ENCODE measurements around the gene AJUBA. TPM values are rescaled to one million over a fixed set of nuclear protein-coding genes. Genes with fewer than 3 reads are reported as not detected.
"Not testable (repeated sequence)": the region's sequence is repeated elsewhere in the genome, so short reads cannot be mapped to it uniquely, and the experiment has no call there.

The AJUBA gene
- total RNA-seq (2014; rRNA removed; shearing (Covaris generic)): 61.0 and 75.1 TPM in 2 replicates
- 72.1 and 74.2 TPM in 2 replicates for polyA plus RNA-seq (2014; cell fraction: nucleus; rRNA removed)

DNA sequence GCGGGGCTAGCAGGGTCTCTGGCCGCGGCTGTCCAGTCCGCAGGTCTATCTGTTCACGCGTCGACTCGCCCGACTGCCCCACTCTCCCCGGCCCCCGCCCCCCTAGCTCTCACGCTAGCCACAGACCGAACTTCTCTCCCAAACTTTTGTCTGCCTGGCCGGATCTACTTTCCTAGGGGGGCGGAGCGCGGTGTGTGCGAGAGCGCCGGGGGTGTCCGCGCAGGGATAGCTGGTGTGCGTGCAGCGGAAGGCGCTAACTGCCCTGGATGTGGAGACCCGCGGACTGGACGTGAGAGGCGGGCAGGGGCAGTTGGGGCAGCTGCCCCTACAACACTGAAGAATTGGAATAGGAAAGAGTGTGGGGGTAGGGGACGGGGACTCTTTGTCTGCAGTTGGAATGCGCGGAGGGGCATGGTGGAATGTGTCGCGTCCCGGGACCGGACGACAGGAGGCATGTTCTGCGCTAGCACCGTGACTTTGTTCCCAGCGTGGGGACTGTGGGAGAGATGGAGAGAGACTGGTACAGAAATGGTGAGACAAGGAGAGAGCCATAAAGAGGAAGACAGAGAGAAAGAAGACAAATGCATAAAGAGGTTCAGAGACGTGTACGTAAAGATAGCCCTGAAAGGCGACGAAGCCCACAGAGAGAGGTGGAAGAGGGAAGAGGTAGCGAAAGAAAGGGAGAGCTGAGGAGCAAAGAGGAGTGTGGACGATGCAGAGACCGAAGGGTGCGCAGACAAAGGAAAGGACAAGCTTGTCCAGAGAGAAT is at the start of gene AJUBA:
AJUBA (minus strand) TSS at position 75 of the 769 bp plus-strand sequence. CDS start 285 bp downstream, outside the sequence.
- peak; percentile 90 for DNase-seq (ENCODE audit: extremely low read depth, low read depth)

DNA sequence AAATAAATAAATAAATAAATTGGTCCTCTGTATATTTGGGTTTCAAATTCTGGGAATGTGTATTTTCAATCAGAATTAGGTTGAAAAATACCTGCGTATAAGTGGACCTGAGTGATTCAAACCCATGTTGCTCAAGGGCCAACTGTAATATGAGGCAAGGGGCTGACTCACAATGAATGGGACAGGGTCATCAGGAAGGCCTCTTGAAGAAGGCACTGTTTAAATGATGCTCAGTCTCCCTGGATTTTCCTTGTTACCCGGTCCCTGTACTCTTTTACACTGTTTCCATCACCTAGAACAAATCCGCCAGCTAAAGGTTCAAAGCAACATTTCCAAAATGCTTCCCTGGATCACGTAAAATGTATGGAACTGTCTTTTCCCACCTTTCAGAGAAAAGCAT is 48.6 kb upstream of the AJUBA start:
- no peak for DNase-seq (ENCODE audit: extremely low read depth, low read depth)

DNA sequence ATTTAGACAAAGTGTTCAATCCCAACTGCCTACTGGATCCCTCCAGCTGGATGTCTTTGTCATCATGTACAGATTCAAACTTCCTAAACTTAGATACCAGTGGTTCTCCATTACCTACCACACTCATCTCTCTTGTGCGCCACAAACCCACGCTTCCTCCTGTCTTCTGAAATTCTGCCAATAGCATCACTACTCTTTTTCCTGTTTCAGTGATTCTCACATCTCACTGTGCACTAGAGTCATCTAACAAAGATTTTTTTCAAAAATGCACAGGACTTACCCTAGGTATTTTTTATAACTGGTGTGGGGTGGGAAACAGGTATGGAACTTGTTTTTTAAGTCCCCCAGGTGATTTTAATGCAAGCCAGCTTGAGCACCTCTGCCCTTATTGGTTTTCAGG is 46.4 kb upstream of the AJUBA start:
- no peak for DNase-seq (ENCODE audit: extremely low read depth, low read depth)

DNA sequence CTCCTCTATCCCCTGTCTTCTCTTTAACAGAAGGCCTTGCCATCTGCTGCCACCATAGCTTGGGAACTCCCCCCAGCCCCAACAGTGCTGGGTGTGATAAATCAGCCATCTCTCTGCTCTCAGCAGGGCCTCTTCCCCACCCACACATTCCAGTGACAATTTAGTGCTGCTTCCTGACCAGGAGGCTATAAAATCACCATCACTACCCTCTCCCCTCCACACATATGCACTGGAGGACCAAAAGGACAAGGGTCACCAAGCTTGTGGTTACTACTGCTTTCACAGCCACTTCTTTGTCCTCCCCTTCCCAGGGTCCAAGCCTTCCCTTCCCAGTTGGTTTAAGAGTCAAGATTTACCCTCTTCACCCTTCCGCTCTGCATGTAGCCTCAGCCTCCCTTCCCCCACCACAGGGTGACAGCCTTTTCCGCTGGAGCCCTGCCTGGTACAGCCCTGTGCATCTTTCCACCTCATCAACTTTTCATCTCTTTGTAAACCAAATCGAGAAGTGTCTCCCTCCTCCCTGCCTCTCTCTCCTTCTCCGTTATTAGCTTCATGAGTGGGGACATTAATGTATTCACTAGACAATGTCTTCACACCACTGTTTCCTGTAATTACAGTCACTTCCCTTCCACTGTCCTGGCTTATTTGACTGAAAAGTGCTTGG is 42.9 kb upstream of the AJUBA start:
- DNase-seq (ENCODE audit: extremely low read depth, low read depth): no peak

DNA sequence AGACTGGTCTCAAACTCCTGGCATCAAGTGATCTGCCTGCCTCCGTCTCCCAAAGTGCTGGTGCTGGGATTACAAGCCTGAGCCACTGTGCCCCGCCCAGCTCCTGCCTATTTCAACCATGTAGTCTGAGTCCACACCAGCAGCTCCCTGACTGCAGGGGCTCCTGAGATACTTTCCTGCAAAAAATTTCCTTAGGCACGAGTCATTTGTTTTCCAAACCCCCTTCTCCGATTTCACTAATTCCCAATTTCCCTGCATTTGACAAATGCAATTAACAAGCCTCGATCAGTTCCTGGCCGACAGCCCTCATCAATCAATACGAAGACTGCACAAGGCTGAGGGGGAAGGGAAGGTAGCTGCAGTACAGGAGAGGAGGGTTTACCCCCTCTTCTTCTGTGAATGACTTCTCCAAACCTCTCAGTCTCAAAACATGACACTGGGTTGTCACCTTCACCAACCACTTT is 42.3 kb upstream of the AJUBA start:
- DNase-seq (ENCODE audit: extremely low read depth, low read depth): no peak

DNA sequence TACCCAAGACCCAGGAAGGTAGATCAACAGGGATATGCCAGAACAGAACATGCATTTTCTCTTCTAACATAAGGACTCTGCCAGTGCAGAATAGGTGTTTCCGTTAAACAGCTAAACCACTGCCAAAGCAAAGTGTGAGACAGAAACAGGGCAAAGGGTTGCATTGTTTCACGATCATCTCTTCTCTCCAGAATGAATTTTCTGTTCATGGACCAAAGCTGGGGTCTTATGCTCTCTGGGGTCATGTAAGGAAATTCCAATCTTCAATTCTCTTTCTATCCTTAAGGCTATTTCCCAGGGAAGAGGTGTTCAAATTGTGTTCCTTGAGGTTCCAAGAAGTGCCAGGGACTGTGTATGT is 41.4 kb upstream of the AJUBA start:
- no peak for DNase-seq (ENCODE audit: extremely low read depth, low read depth)

DNA sequence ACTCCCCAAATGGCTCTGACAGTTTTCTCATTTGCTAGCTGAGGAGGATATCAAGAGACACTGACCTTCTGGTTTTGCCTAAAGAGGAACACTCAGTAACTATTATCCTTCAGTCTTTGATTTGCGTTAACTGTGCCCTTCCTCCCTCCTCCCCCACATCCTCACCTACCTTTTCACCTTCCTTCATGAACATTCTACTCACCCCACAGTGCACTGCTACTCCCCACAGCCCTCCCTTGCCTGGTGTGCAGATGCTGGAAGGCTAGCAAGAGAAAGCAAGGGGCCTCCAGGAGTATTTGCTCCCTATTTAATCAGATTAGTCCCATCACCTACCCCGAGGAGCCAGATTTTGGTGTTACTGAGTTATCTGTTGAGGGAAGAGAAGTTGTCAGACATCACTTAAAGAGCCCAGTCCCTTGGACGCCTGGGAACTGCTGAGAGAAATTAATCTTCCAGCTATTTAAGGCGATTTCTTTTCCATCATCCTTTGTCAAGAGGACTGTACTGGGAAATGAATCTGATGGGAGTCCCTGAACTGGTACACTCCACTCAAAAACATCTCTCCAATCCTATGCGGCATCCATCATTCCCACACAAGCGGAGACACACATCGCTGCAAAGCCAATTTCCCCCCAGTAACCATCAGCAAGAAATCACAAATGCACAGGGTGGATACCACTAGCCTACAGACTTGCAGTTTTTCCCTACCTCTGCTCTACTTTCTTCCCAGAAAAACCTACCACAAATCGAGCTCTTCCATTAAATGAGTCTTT is 40.9 kb upstream of the AJUBA start:
- DNase-seq (ENCODE audit: extremely low read depth, low read depth): no peak

DNA sequence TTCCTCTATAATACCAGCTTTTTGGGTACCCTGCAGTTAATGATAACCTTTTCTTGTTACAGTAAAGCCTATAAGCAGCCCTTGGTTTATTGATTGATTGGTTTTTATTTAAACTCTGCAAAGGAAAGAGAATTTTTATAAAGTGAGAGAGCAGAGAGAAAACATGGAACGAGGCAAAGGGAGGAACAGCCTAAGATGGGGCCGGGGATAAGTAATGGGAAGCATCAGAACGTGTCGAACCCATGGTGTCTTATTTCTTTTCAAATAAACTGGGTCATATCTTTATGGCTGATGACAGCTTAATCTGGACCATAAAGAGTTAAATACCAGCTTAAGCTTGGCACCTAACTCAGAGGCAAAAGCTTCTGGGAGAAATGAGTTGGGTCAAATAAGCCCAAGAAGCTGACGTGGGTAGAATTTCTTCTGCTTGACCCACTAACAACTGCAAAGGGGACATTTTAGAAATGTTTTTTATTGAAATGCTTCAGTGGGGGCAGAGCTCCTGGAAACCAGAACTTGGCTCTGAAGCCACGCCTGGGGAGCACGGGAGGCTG is 39.6 kb upstream of the AJUBA start:
- no peak for DNase-seq (ENCODE audit: extremely low read depth, low read depth)

DNA sequence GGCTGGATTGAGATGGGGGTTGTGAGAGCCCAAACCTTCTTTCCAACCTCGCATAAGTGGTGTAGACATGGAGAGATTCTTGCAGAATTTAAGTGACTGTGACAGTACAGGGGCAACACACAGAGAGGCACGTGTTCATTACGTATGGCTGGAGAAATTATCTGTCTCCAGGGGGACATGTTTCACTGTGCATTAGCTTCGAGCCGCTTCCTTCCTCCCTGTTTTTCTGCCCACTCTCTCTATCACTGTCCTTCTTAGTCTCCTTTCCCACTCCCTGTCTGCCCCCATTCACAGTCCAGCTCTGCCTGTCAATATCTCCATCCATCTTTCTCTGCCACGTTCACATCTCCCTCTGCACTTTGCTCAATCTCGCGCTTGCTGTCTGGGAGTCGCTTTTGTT is 39.1 kb upstream of the AJUBA start:
- DNase-seq (ENCODE audit: extremely low read depth, low read depth): no peak

DNA sequence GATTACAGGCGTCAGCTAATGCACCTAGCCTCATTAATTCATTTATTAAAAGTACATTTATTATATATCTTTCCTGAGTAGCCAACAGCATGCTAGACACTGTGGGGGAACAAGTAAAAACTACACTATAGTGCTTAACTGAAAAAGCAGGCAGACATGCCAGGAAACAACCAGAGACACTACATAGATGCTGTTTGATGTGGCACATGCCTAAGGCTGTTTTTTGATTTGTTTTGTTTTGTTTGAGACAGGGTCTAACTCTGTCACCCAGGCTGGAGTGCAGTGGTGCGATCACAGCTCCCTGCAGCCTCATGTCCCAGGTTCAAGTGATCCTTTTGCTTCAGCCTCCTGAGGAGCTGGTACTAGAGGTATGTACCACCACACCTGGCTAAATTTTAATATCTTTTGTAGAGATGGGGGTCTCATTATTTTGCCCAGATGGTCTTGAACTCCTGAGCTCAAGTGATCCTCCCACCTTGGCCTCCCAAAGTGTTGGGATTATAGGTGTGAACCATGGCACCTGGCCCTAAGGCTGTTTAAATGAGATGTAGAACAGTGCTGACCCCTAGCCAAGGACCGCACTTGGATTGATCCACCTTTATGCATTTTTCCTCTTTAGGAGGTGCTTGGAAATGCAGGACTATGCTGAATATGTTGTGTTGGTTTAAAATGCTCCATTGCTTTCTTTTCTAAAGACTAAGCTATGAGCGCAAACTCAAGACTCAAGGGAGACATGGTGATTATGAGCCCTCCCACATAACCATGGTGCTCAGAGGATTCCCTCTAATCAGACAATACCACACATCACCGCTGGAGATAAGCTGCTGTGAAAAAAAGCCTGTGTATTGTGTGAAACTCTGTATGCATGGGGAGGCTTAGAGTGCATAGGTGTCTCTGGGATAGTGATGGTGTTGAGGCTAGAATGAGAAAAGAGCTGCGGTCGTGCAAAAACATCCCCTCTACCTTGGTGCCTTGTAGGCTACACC is 38.1 kb upstream of the AJUBA start:
- DNase-seq (ENCODE audit: extremely low read depth, low read depth): no peak

DNA sequence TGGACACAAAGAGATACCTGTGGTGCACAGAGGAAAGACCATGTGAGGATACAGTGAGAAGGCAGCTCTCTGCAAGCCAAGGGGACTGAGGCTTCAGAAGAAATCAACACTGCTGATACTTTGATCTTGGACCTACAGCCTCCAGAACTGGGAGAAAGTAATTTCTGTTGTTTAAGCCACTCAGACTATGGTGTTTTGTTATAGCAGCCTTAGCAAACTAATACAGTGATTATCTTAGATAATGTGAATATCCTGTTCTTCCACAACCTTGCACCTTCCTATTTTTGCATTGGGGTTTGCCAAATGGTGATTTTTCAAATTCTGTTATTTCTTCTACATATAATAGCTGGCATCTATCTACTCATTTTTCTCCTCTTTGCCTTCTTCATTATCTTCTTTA is 35.8 kb upstream of the AJUBA start:
- DNase-seq (ENCODE audit: extremely low read depth, low read depth): no peak

DNA sequence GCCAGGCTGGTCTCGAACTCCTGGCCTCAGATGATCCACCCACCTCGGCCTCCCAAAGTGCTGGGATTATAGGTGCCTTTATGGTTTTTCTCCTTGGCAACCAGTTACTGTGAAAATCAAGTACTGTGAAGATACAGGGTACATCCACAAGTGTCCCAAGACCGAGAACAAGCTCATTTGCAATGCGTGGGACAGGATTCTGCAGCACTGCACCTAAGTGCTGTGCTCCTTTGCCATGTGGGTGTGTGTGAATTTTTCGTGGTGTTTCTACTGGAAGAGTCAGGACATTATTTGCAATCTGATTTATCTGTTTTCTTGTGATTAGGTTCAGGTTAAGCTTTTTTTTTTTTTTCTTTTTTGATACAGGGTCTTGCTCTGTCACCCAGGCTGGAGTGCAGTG is 34.7 kb upstream of the AJUBA start:
- no peak for DNase-seq (ENCODE audit: extremely low read depth, low read depth)

DNA sequence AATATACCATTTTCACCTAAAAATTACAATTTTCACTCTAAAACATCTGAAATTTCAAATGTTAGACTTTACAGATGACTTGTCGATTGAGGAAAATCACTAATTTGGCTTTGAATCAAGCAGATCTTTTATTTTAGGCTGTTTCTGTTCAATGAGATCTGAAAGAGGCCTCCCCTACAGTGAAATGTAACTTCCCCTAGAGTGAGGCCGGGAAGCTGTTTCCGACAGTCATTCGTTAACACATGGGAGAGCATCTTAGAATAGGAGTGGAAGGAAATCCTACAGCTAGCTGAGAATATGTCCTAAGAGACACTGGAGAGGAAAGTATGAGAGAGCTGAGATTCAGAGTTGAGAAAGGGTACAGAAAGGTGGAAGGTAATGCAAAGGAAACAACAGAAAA is 33.3 kb upstream of the AJUBA start:
- DNase-seq (ENCODE audit: extremely low read depth, low read depth): no peak

DNA sequence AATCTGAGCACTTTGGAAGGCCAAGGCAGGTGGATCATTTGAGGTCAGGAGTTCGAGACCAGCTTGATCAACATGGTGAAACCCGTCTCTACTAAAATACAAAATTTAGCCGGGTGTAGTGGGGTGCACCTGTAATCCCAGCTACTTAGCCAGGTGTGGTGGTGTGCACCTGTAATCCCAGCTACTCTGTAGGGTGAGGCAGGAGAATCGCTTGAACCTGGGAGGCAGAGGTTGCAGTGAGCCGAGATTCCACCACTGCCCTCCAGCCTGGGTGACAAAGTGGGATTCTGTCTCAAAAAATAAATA is 31.4 kb upstream of the AJUBA start:
- DNase-seq (ENCODE audit: extremely low read depth, low read depth): not testable (repeated sequence)

DNA sequence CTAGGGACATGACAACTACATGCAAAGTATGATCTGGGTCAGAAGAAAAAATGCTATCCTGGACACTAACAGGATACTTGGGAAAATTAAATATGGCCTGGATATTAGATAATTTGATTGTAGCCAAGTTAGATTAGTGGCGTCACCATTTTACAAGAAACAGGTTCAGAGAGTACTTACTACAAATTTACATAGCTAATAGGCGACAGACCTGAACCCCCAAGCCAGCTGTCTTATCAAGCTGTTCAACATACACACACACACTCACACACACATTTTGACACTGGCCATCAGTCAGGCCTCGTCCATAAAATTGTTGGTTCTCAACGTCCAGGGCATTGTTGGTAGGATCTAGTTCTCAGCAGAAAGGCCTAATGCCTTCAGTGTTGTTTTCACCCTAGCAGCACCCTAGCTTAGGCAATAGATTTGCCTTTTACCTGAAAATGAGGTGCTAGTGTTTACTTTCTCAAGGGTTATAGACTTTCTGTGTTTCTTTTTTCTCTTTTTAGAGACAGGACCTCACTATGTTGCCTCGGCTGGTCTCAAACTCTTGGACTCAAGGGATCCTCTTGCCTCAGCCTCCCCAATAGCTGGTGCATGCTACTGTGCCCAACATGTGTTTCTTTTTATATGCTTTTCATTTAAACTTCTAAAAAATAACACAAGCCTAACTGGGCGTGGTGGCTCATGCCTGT is 30.9 kb upstream of the AJUBA start:
- no peak for DNase-seq (ENCODE audit: extremely low read depth, low read depth)

DNA sequence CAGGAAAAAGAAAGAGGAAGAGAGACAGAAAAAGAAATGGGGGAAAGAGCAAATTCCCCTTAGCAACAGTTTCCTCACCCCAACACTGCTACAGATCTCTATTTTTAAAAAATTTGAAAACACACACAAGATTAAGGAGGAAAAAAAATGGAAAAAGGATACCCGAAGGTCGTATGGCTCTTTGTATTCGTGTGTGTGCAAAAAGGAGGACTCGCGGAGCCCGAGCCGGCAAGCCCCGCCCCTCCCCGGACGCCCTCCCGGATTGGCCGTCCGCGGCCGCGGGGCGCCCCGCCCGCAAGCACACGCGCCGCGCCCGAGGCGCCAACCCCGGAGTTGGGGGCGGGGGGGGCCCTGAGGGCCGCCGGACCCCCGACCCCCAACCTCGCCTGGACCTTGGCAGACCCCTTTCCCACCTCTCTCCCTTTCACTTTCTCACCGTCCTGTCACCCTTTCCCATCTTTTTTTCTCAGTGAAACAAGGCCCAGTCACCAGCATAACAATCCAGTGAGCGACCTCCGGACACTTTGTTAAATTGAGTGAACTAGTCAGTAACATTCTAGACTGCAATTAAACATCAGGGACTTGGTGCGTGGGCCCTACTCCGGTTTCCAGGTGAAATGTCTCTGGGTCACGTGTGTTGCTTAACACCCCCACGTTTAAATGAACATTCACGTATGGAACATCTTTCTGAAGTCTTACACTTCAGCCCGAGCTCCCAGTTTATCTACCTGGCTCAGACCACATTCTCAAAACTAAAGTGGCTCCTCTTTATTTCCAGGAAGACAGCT is 27.8 kb upstream of the AJUBA start, which contains the start of gene C14orf93:
C14orf93 (minus strand) TSS at position 205 of the 788 bp plus-strand sequence. CDS start 11,120 bp downstream, outside the sequence.
- peak; percentile 53 for DNase-seq (ENCODE audit: extremely low read depth, low read depth)

DNA sequence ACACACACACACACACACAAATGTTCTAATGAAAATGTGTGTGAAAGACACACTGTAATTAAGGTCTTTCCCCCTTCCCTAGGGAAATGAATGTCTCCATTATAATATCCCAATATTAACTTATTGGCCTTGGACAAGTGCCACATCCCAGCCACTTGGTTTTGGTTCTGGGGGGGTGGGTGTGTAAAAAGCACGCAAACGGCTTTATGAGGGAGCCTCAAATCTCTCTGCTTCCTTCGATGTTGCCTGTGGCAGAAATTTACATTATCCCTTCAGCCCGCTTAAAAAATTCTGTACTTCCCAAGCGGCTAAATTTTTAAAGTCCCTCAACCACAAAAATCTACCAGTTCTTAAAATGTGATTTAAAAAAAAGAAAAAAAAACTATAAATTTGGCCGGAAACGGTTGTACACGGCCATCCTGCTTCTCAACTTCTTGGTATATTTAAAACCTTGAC is 27.2 kb upstream of the AJUBA start:
- DNase-seq (ENCODE audit: extremely low read depth, low read depth): no peak

DNA sequence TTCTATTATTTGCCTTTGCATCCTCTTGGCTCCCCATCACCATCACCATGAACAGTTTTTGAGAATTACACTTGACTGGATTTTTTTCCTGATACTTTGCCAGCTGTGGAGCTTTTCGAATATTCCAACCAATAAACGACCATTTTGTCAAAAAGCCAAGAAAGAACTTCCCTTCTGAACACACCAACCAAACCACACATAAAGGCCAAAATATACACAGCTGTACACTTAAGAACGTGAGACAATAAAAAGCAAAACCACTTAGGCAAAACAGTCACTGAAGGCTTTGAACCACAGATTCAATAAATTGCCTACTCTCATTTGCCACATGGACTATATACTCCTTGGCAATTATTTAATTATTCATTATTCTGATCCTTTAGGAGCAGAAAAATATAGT is 26.5 kb upstream of the AJUBA start:
- DNase-seq (ENCODE audit: extremely low read depth, low read depth): no peak

Measured in NCI-H460 (cell line).